Measurements from ENCODE around the gene ZNF628. TPM values are rescaled to one million over a fixed set of nuclear protein-coding genes. Genes with fewer than 3 reads are reported as not detected.
A peak's percentile ranks its signal among the peaks of the same experiment; 100 is the strongest.

The ZNF628 gene
- total RNA-seq, 1 donor from 2014 or later, result 16.8 TPM

DNA sequence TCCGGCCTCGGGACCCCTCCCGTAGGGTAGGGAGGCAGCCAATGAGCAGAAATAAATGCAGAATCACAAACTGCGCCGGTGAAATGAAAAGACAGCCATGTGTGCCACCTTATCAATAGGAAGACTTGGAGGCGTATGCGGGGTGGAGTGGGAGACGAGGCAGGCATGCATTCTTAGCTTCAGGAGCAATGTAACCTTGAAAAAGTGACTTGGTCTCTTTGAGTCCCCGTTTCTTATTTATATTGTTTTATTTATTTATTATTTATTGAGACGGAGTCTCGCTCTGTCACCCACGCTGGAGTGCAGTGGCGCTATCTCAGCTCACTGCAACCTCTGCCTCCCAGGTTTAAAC is 27.8 kb downstream of the ZNF628 start:
- no peak overlapping the region for H3K4me3 Mint-ChIP-seq (ENCODE audit: low read depth)
- peaks cover 3% of the 10 kb centered on the region for H3K9me3 Mint-ChIP-seq (ENCODE audit: low read depth)
- DNase-seq (ENCODE audit: low spot score, unreplicated experiment), result no peak
- H3K27me3 Mint-ChIP-seq, result peaks cover 42% of the 10 kb centered on the region
- H3K36me3 Mint-ChIP-seq (ENCODE audit: insufficient read depth), result no peaks in the 10 kb centered on the region
- no peak for TF ChIP-seq CTCF (IDR thresholded peaks at IDR 0.05; ENCODE audit: unreplicated experiment)
- no peak overlapping the region for H3K27ac Mint-ChIP-seq
- no peaks in the 10 kb centered on the region for H3K4me1 Mint-ChIP-seq (ENCODE audit: low read depth)

DNA sequence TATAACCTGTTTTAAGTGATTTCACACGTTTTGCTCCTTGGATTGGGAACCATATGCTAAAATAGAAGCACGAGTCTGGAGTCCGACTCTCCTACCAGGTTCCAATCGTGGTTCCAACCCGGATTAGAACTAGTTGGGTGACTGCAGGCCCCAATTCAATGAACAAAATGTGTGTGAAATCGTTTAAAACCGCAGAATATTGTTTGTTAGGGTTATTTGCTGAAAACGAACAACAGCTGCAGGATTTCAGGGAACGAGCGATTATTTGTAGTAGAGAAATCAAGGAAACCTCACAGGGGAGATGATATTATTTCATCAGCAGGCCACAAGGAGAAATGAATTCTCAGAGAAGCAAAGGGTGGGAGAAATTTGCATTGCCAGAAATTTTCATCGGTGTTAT is 28.6 kb downstream of the ZNF628 start:
- peaks cover 41% of the 10 kb centered on the region for H3K27me3 Mint-ChIP-seq
- H3K4me3 Mint-ChIP-seq (ENCODE audit: low read depth), result no peak overlapping the region
- H3K27ac Mint-ChIP-seq, result no peak overlapping the region
- peaks cover 3% of the 10 kb centered on the region for H3K9me3 Mint-ChIP-seq (ENCODE audit: low read depth)
- no peaks in the 10 kb centered on the region for H3K36me3 Mint-ChIP-seq (ENCODE audit: insufficient read depth)
- no peaks in the 10 kb centered on the region for H3K4me1 Mint-ChIP-seq (ENCODE audit: low read depth)
- no peak for DNase-seq (ENCODE audit: low spot score, unreplicated experiment)
- no peak for TF ChIP-seq CTCF (IDR thresholded peaks at IDR 0.05; ENCODE audit: unreplicated experiment)

GRCh38 chr19:55508120-55508519 is 31.7 kb downstream of the ZNF628 start:
- H3K4me3 Mint-ChIP-seq (ENCODE audit: low read depth), result no peak overlapping the region
- no peak overlapping the region for H3K27ac Mint-ChIP-seq
- no peak for TF ChIP-seq CTCF (IDR thresholded peaks at IDR 0.05; ENCODE audit: unreplicated experiment)
- no peaks in the 10 kb centered on the region for H3K36me3 Mint-ChIP-seq (ENCODE audit: insufficient read depth)
- peaks cover 3% of the 10 kb centered on the region for H3K9me3 Mint-ChIP-seq (ENCODE audit: low read depth)
- H3K27me3 Mint-ChIP-seq, result peaks cover 34% of the 10 kb centered on the region
- no peak for DNase-seq (ENCODE audit: low spot score, unreplicated experiment)
- no peaks in the 10 kb centered on the region for H3K4me1 Mint-ChIP-seq (ENCODE audit: low read depth)

- Mint-ChIP-seq H3K4me3 (ENCODE audit: low read depth) (peak overlapping the region; percentile 64), H3K36me3 (ENCODE audit: insufficient read depth) (no peaks in the 10 kb centered on the region), H3K27ac (peak overlapping the region; percentile 26), H3K27me3 (peaks cover 6% of the 10 kb centered on the region), H3K4me1 (ENCODE audit: low read depth) (peaks cover 1% of the 10 kb centered on the region), H3K9me3 (ENCODE audit: low read depth) (no peaks in the 10 kb centered on the region)
- DNase-seq (ENCODE audit: low spot score, unreplicated experiment), result peak; percentile 91
- TF ChIP-seq CTCF (IDR thresholded peaks at IDR 0.05; ENCODE audit: unreplicated experiment), result peak; percentile 81
Measured at GRCh38 chr19:55516878-55517620, 40.6 kb downstream of the ZNF628 start.

DNA sequence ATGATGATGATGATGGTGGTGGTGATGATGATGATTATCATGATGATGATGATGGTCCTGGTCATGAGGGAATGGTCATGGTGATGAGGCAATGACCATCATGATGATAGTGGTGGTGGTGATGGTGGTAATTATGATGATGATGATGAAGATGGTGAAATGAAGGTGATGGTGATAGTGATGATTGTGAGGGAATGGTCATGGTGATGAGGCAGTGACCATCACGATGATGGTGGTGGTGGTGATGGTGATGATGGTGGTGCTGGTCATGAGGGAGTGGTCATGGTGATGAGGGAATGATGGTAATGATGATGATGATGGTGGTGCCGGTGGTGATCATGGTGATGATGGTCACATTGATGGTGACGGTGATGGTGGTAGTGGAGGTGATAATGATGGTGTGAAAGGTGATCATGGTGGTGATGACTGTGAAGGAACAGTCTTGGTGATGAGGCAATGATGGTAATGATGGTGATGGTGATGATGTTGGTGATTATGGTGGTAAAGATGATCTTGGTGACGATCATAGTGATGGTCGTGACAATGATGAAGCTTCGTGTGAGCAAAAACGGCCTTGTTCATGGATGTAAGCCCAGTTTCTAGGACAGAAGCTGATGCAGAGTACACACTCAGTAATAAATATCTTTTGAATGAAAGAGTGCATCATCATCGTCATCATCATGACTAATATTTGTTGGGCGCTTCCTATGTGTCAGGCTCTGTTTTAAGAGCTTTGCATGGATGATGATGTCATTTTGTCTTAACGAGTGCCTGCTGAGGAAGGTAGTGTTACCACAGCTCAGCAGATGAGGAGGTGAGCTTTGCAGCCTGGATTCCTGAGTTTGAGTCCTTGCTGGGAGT is 43.3 kb downstream of the ZNF628 start:
- Mint-ChIP-seq H3K36me3 (ENCODE audit: insufficient read depth) (no peaks in the 10 kb centered on the region), H3K4me1 (ENCODE audit: low read depth) (peaks cover 1% of the 10 kb centered on the region), H3K9me3 (ENCODE audit: low read depth) (no peaks in the 10 kb centered on the region), H3K27me3 (peaks cover 5% of the 10 kb centered on the region), H3K27ac (no peak overlapping the region), H3K4me3 (ENCODE audit: low read depth) (no peak overlapping the region)
- DNase-seq (ENCODE audit: low spot score, unreplicated experiment), result no peak
- no peak for TF ChIP-seq CTCF (IDR thresholded peaks at IDR 0.05; ENCODE audit: unreplicated experiment)

Data from progenitor cell of endocrine pancreas (in vitro differentiated cells).